HEK293 (cell line): ENCODE results near the gene BTBD9.
A peak's percentile ranks its signal among the peaks of the same experiment; 100 is the strongest.

Experiments
- CTCF ChIA-PET: fragments of 350-600 bp; formaldehyde crosslinking; extraction: SDS; loops from one replicate; lab custom pipeline; 2021; ENCODE audit warnings: antibody characterized with exemption; lab: Yijun Ruan, JAX
- POLR2A ChIA-PET: fragments of 300-600 bp; formaldehyde crosslinking; extraction: SDS; loops from one replicate; lab custom pipeline; 2020; ENCODE audit warnings: antibody characterized with exemption, inconsistent platforms; lab: Yijun Ruan, JAX
- H3K27ac ChIP-seq: fragments of 200-500 bp; sonication (Bioruptor generic); 2 replicates; pipeline ENCODE4 v1.5.1; 2014; ENCODE audit warnings: low read depth, low read length, control low read depth, inconsistent platforms; ENCODE audit errors: extremely low read depth
- H3K36me3 ChIP-seq, 2 experiments: fragments of 200-500 bp in 1 of 2; sonication (Bioruptor generic) in 1 of 2; 1 replicate in 1 of 2; 2 replicates in 1 of 2; pipeline ENCODE4 v1.5.1; 2014 to 2017; ENCODE audit warnings: inconsistent platforms in 2 of 2, low read length in 2 of 2; ENCODE audit not compliant: control insufficient read depth in 2 of 2, insufficient read depth in 1 of 2
- H3K4me1 ChIP-seq: fragments of 200-500 bp; sonication (Bioruptor generic); 2 replicates; pipeline ENCODE4 v1.5.1; 2014; ENCODE audit warnings: mild to moderate bottlenecking, low read length, inconsistent platforms; ENCODE audit not compliant: control insufficient read depth, insufficient read depth
- H3K4me3 ChIP-seq: 2 replicates; pipeline ENCODE4 v1.5.1; 2011; ENCODE audit warnings: low read depth, mild to moderate bottlenecking, control low read depth, low read length, moderate library complexity
- H3K9me3 ChIP-seq: fragments of 200-500 bp; sonication (Bioruptor generic); 2 replicates; pipeline ENCODE4 v1.5.1; 2014; ENCODE audit warnings: low read depth, low read length, inconsistent platforms; ENCODE audit not compliant: control insufficient read depth, insufficient read depth
- PRDM1 ChIP-seq: fragments of 450-650 bp; formaldehyde crosslinking; IDR thresholded peaks from 2 replicates; pipeline ENCODE4; 2016; ENCODE audit warnings: missing biosample characterization, missing genetic modification characterization
- RBAK ChIP-seq: fragments of 450-650 bp; formaldehyde crosslinking; IDR thresholded peaks from 2 replicates; pipeline ENCODE4 v1.5.1; 2016; ENCODE audit warnings: missing biosample characterization, missing genetic modification characterization
- TRIM28 ChIP-seq: IDR thresholded peaks from 2 replicates; pipeline ENCODE4 v1.6.1; 2011; ENCODE audit warnings: low read length, control low read depth, borderline replicate concordance
- ZFHX2 ChIP-seq: fragments of 450-650 bp; formaldehyde crosslinking; conservative IDR thresholded peaks from 2 replicates; pipeline ENCODE4 v1.5.1; 2016; ENCODE audit warnings: missing biosample characterization, missing genetic modification characterization
- ZNF16 ChIP-seq: fragments of 450-650 bp; formaldehyde crosslinking; IDR thresholded peaks from 2 replicates; pipeline ENCODE4 v1.5.1; 2016; ENCODE audit warnings: low read depth, missing biosample characterization, missing genetic modification characterization
- ZNF169 ChIP-seq: fragments of 450-650 bp; formaldehyde crosslinking; IDR thresholded peaks from 2 replicates; pipeline ENCODE4 v1.5.1; 2016; ENCODE audit warnings: missing biosample characterization, missing genetic modification characterization
- ZNF214 ChIP-seq: fragments of 450-650 bp; formaldehyde crosslinking; IDR thresholded peaks from 2 replicates; pipeline ENCODE4 v1.5.1; 2017; ENCODE audit warnings: missing biosample characterization, mild to moderate bottlenecking, missing genetic modification characterization, borderline replicate concordance
- ZNF23 ChIP-seq: fragments of 450-650 bp; formaldehyde crosslinking; IDR thresholded peaks from 2 replicates; pipeline ENCODE4 v1.5.1; 2016; ENCODE audit warnings: missing biosample characterization, missing genetic modification characterization, borderline replicate concordance
- ZNF274 ChIP-seq, 2 experiments: fragments of 200-500 bp in 1 of 2; fragments of 450-650 bp in 1 of 2; sonication (Bioruptor generic) in 1 of 2; formaldehyde crosslinking in 1 of 2; IDR thresholded peaks; 2 replicates each; pipeline versions ENCODE4 v1.5.1 to v1.6.1; 2014 to 2016; ENCODE audit warnings: borderline replicate concordance in 1 of 2, inconsistent platforms in 1 of 2, low read length in 1 of 2, missing biosample characterization in 1 of 2, missing genetic modification characterization in 1 of 2
- ZNF280D ChIP-seq: fragments of 450-650 bp; formaldehyde crosslinking; IDR thresholded peaks from 2 replicates; pipeline ENCODE4 v1.5.1; 2016; ENCODE audit warnings: missing biosample characterization, missing genetic modification characterization
- ZNF292 ChIP-seq: fragments of 450-650 bp; formaldehyde crosslinking; IDR thresholded peaks from 2 replicates; pipeline ENCODE4 v1.5.1; 2016; ENCODE audit warnings: low read depth, missing biosample characterization, missing genetic modification characterization, borderline replicate concordance
- ZNF311 ChIP-seq: fragments of 450-650 bp; formaldehyde crosslinking; IDR thresholded peaks from 2 replicates; pipeline ENCODE4 v1.5.1; 2017; ENCODE audit warnings: missing biosample characterization, missing genetic modification characterization, borderline replicate concordance
- ZNF341 ChIP-seq: fragments of 450-650 bp; formaldehyde crosslinking; IDR thresholded peaks from 2 replicates; pipeline ENCODE4; 2016; ENCODE audit warnings: low read depth, missing biosample characterization, missing genetic modification characterization
- ZNF394 ChIP-seq: fragments of 450-650 bp; formaldehyde crosslinking; IDR thresholded peaks from 2 replicates; pipeline ENCODE4 v1.5.1; 2016; ENCODE audit warnings: missing biosample characterization, missing genetic modification characterization, mild to moderate bottlenecking, moderate library complexity, borderline replicate concordance
- ZNF623 ChIP-seq: fragments of 450-650 bp; formaldehyde crosslinking; IDR thresholded peaks from 2 replicates; pipeline ENCODE4 v1.5.1; 2016; ENCODE audit warnings: missing biosample characterization, missing genetic modification characterization
- ZNF670 ChIP-seq: fragments of 450-650 bp; formaldehyde crosslinking; IDR thresholded peaks from 2 replicates; pipeline ENCODE4 v1.5.1; 2016; ENCODE audit warnings: missing biosample characterization, missing genetic modification characterization, low read depth
- ZNF768 ChIP-seq: fragments of 450-650 bp; formaldehyde crosslinking; IDR thresholded peaks from 2 replicates; pipeline ENCODE4 v1.5.1; 2018; ENCODE audit warnings: missing biosample characterization, mild to moderate bottlenecking, missing genetic modification characterization
- ZNF785 ChIP-seq: fragments of 450-650 bp; formaldehyde crosslinking; IDR thresholded peaks from 2 replicates; pipeline ENCODE4 v1.5.1; 2016; ENCODE audit warnings: missing biosample characterization, missing genetic modification characterization
- TF ChIP-seq, protein P1 (sequence below): fragments of 450-650 bp; formaldehyde crosslinking; IDR thresholded peaks from 2 replicates; pipeline ENCODE4 v1.5.1; 2016; ENCODE audit warnings: missing biosample characterization, missing genetic modification characterization
- TF ChIP-seq, protein P2 (sequence below): fragments of 450-650 bp; formaldehyde crosslinking; IDR thresholded peaks from 2 replicates; pipeline ENCODE4; 2016; ENCODE audit warnings: missing biosample characterization, missing genetic modification characterization

BTBD9 gene

GRCh38 chr6:38142178-38142902 lies 497.4 kb downstream of the BTBD9 start:
- no peak for TF ChIP-seq ZNF785 (tag by site-specific recombination)
- TF ChIP-seq, protein P1, sequence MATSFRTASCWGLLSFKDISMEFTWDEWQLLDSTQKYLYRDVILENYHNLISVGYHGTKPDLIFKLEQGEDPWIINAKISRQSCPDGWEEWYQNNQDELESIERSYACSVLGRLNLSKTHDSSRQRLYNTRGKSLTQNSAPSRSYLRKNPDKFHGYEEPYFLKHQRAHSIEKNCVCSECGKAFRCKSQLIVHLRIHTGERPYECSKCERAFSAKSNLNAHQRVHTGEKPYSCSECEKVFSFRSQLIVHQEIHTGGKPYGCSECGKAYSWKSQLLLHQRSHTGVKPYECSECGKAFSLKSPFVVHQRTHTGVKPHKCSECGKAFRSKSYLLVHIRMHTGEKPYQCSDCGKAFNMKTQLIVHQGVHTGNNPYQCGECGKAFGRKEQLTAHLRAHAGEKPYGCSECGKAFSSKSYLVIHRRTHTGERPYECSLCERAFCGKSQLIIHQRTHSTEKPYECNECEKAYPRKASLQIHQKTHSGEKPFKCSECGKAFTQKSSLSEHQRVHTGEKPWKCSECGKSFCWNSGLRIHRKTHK (tag by site-specific recombination) = no peak
- TF ChIP-seq ZNF292 (tag by site-specific recombination) = no peak
- no peak for TF ChIP-seq ZNF214 (tag by site-specific recombination)
- TF ChIP-seq ZNF311 (tag by site-specific recombination) = no peak
- CTCF ChIA-PET = interaction anchor here (1.2 kb wide), 1 partner anchor 1467 kb away, joined by 3 read pairs; no protein-coding TSS in a partner anchor
- no peaks in the 10 kb centered on the region for H3K9me3 ChIP-seq
- no peaks in the 10 kb centered on the region; the same call in 1 of the 2 replicates for H3K4me1 ChIP-seq
- H3K36me3 ChIP-seq = peaks cover 0 to 9% of the 10 kb centered on the region in 2 experiments; a peak in 1 of 3 replicates
- no peak overlapping the region for H3K4me3 ChIP-seq
- POLR2A ChIA-PET = no interaction called here
- no peak overlapping the region for H3K27ac ChIP-seq

DNA sequence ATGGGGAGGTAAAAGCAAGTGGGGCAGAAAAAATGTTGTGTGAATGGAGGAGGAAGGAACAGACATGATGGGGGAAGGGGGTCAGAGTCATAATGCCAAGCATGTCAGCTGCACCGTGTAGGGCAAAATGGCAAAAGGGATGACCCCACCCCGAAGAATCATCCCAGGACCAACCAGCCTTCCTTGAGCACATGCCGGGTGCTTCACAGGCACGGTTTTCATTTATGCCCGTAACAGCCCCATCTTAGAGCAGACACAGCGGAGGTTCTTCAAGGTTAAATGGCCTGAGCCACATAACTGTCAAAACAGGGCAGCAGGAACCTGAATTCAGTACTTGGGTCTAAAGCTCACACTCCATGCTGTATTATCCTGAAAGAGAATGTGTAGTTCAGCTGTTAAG lies 498.0 kb downstream of the BTBD9 start:
- Histone ChIP-seq H3K27ac (no peak overlapping the region), H3K36me3 (peaks cover 0 to 9% of the 10 kb centered on the region in 2 experiments; a peak in 1 of 3 replicates), H3K4me3 (no peak overlapping the region), H3K9me3 (no peaks in the 10 kb centered on the region)
- POLR2A ChIA-PET = no interaction called here
- TF ChIP-seq ZNF274 (IDR thresholded peaks at IDR 0.05; ENCODE audit: low read length) (no peak), ZNF274 (tag by site-specific recombination; IDR thresholded peaks at IDR 0.05; ENCODE audit: borderline replicate concordance) (no peak), RBAK (tag by site-specific recombination) (no peak), ZNF23 (tag by site-specific recombination) (no peak), TRIM28 (no peak)
- TF ChIP-seq, protein P2, sequence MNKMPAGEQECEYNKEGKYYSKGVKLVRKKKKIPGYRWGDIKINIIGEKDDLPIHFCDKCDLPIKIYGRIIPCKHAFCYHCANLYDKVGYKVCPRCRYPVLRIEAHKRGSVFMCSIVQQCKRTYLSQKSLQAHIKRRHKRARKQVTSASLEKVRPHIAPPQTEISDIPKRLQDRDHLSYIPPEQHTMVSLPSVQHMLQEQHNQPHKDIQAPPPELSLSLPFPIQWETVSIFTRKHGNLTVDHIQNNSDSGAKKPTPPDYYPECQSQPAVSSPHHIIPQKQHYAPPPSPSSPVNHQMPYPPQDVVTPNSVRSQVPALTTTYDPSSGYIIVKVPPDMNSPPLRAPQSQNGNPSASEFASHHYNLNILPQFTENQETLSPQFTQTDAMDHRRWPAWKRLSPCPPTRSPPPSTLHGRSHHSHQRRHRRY = no peak
- TF ChIP-seq, all 188 proteins: peak for 0
- no peaks in the 10 kb centered on the region; the same call in 1 of the 2 replicates for H3K4me1 ChIP-seq
- CTCF ChIA-PET = interaction anchor here (1.2 kb wide), 1 partner anchor 1468 kb away, joined by 3 read pairs; no protein-coding TSS in a partner anchor

DNA sequence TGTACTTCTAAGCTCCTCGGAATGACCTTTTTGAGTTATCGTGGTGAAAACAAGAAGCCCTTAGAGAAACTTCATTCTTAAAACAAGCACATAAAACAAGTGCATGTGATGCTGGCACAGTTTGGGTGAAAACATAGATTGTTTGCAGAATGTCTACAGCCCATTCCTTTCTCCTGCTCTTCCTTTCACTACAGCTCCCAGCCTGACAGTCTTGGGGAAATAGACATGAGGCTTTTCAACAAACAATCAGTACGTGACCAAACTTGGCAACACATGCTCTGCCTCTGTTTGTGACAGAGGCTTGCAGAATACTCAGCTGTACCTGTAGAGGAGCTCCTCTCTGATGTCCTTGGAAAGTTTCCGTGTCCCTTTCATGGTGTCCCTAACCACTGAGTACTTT lies 498.6 kb downstream of the BTBD9 start:
- peaks cover 0 to 5% of the 10 kb centered on the region in 2 experiments; a peak in 1 of 3 replicates for H3K36me3 ChIP-seq
- no peaks in the 10 kb centered on the region for H3K9me3 ChIP-seq
- H3K27ac ChIP-seq = no peak overlapping the region
- H3K4me3 ChIP-seq = no peak overlapping the region
- ChIA-PET POLR2A (no interaction called here), CTCF (no interaction called here)
- no peaks in the 10 kb centered on the region; the same call in 1 of the 2 replicates for H3K4me1 ChIP-seq
- TF ChIP-seq PRDM1 (tag by site-specific recombination) (peak; percentile 55), ZNF16 (no peak)

GRCh38 chr6:38138374-38138773 lies 501.4 kb downstream of the BTBD9 start:
- no peaks in the 10 kb centered on the region; the same call in 1 of the 2 replicates for H3K4me1 ChIP-seq
- POLR2A ChIA-PET = no interaction called here
- no peaks in the 10 kb centered on the region for H3K9me3 ChIP-seq
- peaks cover 0 to 9% of the 10 kb centered on the region in 2 experiments; a peak in 1 of 3 replicates for H3K36me3 ChIP-seq
- H3K4me3 ChIP-seq = no peak overlapping the region
- TF ChIP-seq ZNF341 (no peak), ZNF394 (tag by site-specific recombination) (no peak), ZNF169 (tag by site-specific recombination) (no peak), ZFHX2 (tag by site-specific recombination) (no peak), ZNF623 (tag by site-specific recombination) (peak; percentile 82), ZNF670 (tag by site-specific recombination) (no peak), ZNF280D (tag by site-specific recombination) (no peak), ZNF768 (tag by site-specific recombination) (no peak)
- TF ChIP-seq, all 188 proteins: peak for 1
- CTCF ChIA-PET = no interaction called here
- H3K27ac ChIP-seq = no peak overlapping the region
